ENCODE data around the gene ZKSCAN1. TPM values are rescaled to one million over a fixed set of nuclear protein-coding genes. Genes with fewer than 3 reads are reported as not detected.

The ZKSCAN1 gene
- polyA plus RNA-seq, 3 donors: 48.5 to 52.4 (median 52.3) TPM

GRCh38 chr7:100033526-100033925 is 18.1 kb downstream of the ZKSCAN1 start:
- no peak for DNase-seq (ENCODE audit: low read depth in 3 of 3, low spot score in 2 of 3)

GRCh38 chr7:100034871-100035510 is 19.6 kb downstream of the ZKSCAN1 start:
- no peak for DNase-seq (ENCODE audit: low read depth in 3 of 3, low spot score in 2 of 3)

- no peak for DNase-seq (ENCODE audit: low read depth in 3 of 3, low spot score in 2 of 3)
Measured at GRCh38 chr7:100035876-100036275, 20.5 kb downstream of the ZKSCAN1 start.

- DNase-seq (ENCODE audit: low read depth in 3 of 3, low spot score in 2 of 3): no peak
Measured at GRCh38 chr7:100038326-100038725, 22.9 kb downstream of the ZKSCAN1 start.

- DNase-seq (ENCODE audit: low read depth in 3 of 3, low spot score in 2 of 3): no peak
Measured at GRCh38 chr7:100040575-100040974, 25.2 kb downstream of the ZKSCAN1 start.

- no peak for DNase-seq (ENCODE audit: low read depth in 3 of 3, low spot score in 2 of 3)
Measured at GRCh38 chr7:100044718-100045117, 29.3 kb downstream of the ZKSCAN1 start.

- DNase-seq (ENCODE audit: low read depth in 3 of 3, low spot score in 2 of 3): no peak
Measured at GRCh38 chr7:100048680-100049079, 33.3 kb downstream of the ZKSCAN1 start.

- DNase-seq (ENCODE audit: low read depth in 3 of 3, low spot score in 2 of 3): peak; percentile 77 to 80 (median 78)
Measured at GRCh38 chr7:100049441-100050291, 34.3 kb downstream of the ZKSCAN1 start, which contains the start of gene ZSCAN21. TSS of gene ZSCAN21 (plus strand) at chr7:100049774. CDS start at chr7:100057007, 7,233 bp downstream.

- DNase-seq (ENCODE audit: low read depth in 3 of 3, low spot score in 2 of 3): no peak
Measured at GRCh38 chr7:100051611-100052010, 36.2 kb downstream of the ZKSCAN1 start.

GRCh38 chr7:100053215-100053614 is 37.8 kb downstream of the ZKSCAN1 start:
- peak in 2 of 3 donors; percentile 19 to 27 for DNase-seq (ENCODE audit: low read depth in 3 of 3, low spot score in 2 of 3)

GRCh38 chr7:100057006-100057405 is 41.6 kb downstream of the ZKSCAN1 start:
- no peak for DNase-seq (ENCODE audit: low read depth in 3 of 3, low spot score in 2 of 3)

- DNase-seq (ENCODE audit: low read depth in 3 of 3, low spot score in 2 of 3): no peak
Measured at GRCh38 chr7:100059251-100059739, 43.9 kb downstream of the ZKSCAN1 start.

- DNase-seq (ENCODE audit: low read depth in 3 of 3, low spot score in 2 of 3): no peak
Measured at GRCh38 chr7:100061518-100062193, 46.3 kb downstream of the ZKSCAN1 start.

GRCh38 chr7:100063376-100063775 is 48.0 kb downstream of the ZKSCAN1 start:
- DNase-seq (ENCODE audit: low read depth in 3 of 3, low spot score in 2 of 3): no peak

GRCh38 chr7:100064162-100064561 is 48.8 kb downstream of the ZKSCAN1 start:
- DNase-seq (ENCODE audit: low read depth in 3 of 3, low spot score in 2 of 3): no peak

GRCh38 chr7:100065452-100066186 is 50.2 kb downstream of the ZKSCAN1 start:
- DNase-seq (ENCODE audit: low read depth in 3 of 3, low spot score in 2 of 3): no peak

GRCh38 chr7:100066953-100067352 is 51.6 kb downstream of the ZKSCAN1 start:
- DNase-seq (ENCODE audit: low read depth in 3 of 3, low spot score in 2 of 3): no peak

GRCh38 chr7:100069991-100070390 is 54.6 kb downstream of the ZKSCAN1 start:
- no peak for DNase-seq (ENCODE audit: low read depth in 3 of 3, low spot score in 2 of 3)

- no peak for DNase-seq (ENCODE audit: low read depth in 3 of 3, low spot score in 2 of 3)
Measured at GRCh38 chr7:100071018-100071723, 55.8 kb downstream of the ZKSCAN1 start.

GRCh38 chr7:100072462-100072861 is 57.1 kb downstream of the ZKSCAN1 start:
- DNase-seq (ENCODE audit: low read depth in 3 of 3, low spot score in 2 of 3): no peak

Data from right renal cortex interstitium (tissue), 3 donors.